Panc1 (cell line): Measurements from ENCODE around the gene BARHL1.

ENCODE experiments used
- CTCF ChIP-seq: fragments of 450-650 bp; IDR thresholded peaks from 2 replicates; pipeline ENCODE4 v1.5.1; 2017; ENCODE audit warnings: mild to moderate bottlenecking
- POLR2AphosphoS5 ChIP-seq: IDR thresholded peaks from 2 replicates; pipeline ENCODE4 v1.6.1; 2012; ENCODE audit warnings: mild to moderate bottlenecking, low read depth, low read length, moderate library complexity
- REST ChIP-seq, 2 experiments: IDR thresholded peaks; 2 replicates each; pipeline ENCODE4 v1.6.1; 2011 to 2012; ENCODE audit warnings: low read depth in 2 of 2, control low read depth in 1 of 2, low read length in 1 of 2, mild to moderate bottlenecking in 1 of 2, moderate library complexity in 1 of 2; ENCODE audit not compliant: insufficient read depth in 1 of 2
- SIN3A ChIP-seq: IDR thresholded peaks from 2 replicates; pipeline ENCODE4 v1.6.1; 2012; ENCODE audit warnings: low read depth, mild to moderate bottlenecking, low read length, moderate library complexity, borderline replicate concordance; ENCODE audit not compliant: insufficient read depth
- TCF7L2 ChIP-seq: IDR thresholded peaks from 2 replicates; pipeline ENCODE4 v1.6.1; 2011; ENCODE audit warnings: mild to moderate bottlenecking, low read depth, low read length, inconsistent platforms

GRCh38 chr9:132555528-132555927, 26.9 kb upstream of the BARHL1 start:
- TF ChIP-seq POLR2AphosphoS5 (no peak), CTCF (no peak), TCF7L2 (no peak), REST (IDR thresholded peaks at IDR 0.05; ENCODE audit: insufficient read depth in 1 of 2, low read depth in 2 of 2, low read length in 1 of 2) (no peak), SIN3A (no peak)
